ENCODE results near the gene MSMP. TPM values are rescaled to one million over a fixed set of nuclear protein-coding genes. Genes with fewer than 3 reads are reported as not detected.

MSMP gene
- total and polyA plus RNA-seq, 9 of the 15 experiments (the other 6 are each of a cell fraction or from before 2014, with no cell fraction given), result 0.60 TPM; not detected in 8

- TF ChIP-seq NR4A1 (CRISPR knock-in tag; IDR thresholded peaks at IDR 0.05) (no peak), NR4A1 (tag; IDR thresholded peaks at IDR 0.05) (no peak), NCOA6 (IDR thresholded peaks at IDR 0.05) (no peak), SAP30 (IDR thresholded peaks at IDR 0.05; ENCODE audit: borderline replicate concordance, insufficient read depth, low read depth, low read length, poor library complexity, severe bottlenecking) (peak; percentile 68), ATF3 (IDR thresholded peaks at IDR 0.05) (peak; percentile 35; the same call in 1 of the 2 replicates), ATF3 (CRISPR knock-in tag; conservative IDR thresholded peaks at IDR 0.05) (no peak), CREB1 (IDR thresholded peaks at IDR 0.05) (peak; percentile 90), CREB1 (CRISPR knock-in tag; IDR thresholded peaks at IDR 0.05) (peak; percentile 87), ARID3A (IDR thresholded peaks at IDR 0.05; ENCODE audit: borderline replicate concordance, low read depth, low read length) (no peak), PYGO2 (tag; IDR thresholded peaks at IDR 0.05) (no peak), ZNF407 (IDR thresholded peaks at IDR 0.05; ENCODE audit: low read depth) (no peak), RB1 (IDR thresholded peaks at IDR 0.05; ENCODE audit: low read depth) (peak; percentile 83), MBD2 (IDR thresholded peaks at IDR 0.05; ENCODE audit: borderline replicate concordance, low read depth) (no peak), CCNT2 (IDR thresholded peaks at IDR 0.05; ENCODE audit: borderline replicate concordance, extremely low read depth, insufficient read length, low read depth, low read length) (peak; percentile 85), HDAC6 (IDR thresholded peaks at IDR 0.05; ENCODE audit: low read depth, low read length) (no peak), ZC3H4 (CRISPR knock-in tag; IDR thresholded peaks at IDR 0.05; ENCODE audit: borderline replicate concordance) (no peak), MAZ (CRISPR knock-in tag; conservative IDR thresholded peaks at IDR 0.05 in 1 of 2, IDR thresholded peaks at IDR 0.05 in 1 of 2) (peak; percentile 98 to 99)
Measured at GRCh38 chr9:35732185-35732799, 21.8 kb downstream of the MSMP start, which contains the start of the genes CREB3 and TLN1 (continued).

Measured in K562 (cell line).